Right renal pelvis (tissue), 4 donors: ENCODE data around the gene HRH1. TPM values are rescaled to one million over a fixed set of nuclear protein-coding genes. Genes with fewer than 3 reads are reported as not detected.
"Not testable (repeated sequence)": the region's sequence is repeated elsewhere in the genome, so short reads cannot be mapped to it uniquely, and the experiment has no call there.

Experiments
- DNase-seq, 4 donors: peaks; one replicate each; pipeline ENCODE4 v3.0.0-alpha.2; 2013; ENCODE audit warnings: low read depth in 4 of 4, low spot score in 3 of 4, missing footprints in 1 of 4
- polyA plus RNA-seq, 4 donors: library from polyadenylated mRNA; unstranded; fragments of 120-200 nt; gene quantifications; one replicate each; pipeline ENCODE4 v1.2.1, GENCODE V29; 2013; ENCODE audit not compliant: insufficient read length in 4 of 4

The HRH1 gene
- polyA plus RNA-seq, 4 donors = 2.3 to 3.0 (median 2.6) TPM

DNA sequence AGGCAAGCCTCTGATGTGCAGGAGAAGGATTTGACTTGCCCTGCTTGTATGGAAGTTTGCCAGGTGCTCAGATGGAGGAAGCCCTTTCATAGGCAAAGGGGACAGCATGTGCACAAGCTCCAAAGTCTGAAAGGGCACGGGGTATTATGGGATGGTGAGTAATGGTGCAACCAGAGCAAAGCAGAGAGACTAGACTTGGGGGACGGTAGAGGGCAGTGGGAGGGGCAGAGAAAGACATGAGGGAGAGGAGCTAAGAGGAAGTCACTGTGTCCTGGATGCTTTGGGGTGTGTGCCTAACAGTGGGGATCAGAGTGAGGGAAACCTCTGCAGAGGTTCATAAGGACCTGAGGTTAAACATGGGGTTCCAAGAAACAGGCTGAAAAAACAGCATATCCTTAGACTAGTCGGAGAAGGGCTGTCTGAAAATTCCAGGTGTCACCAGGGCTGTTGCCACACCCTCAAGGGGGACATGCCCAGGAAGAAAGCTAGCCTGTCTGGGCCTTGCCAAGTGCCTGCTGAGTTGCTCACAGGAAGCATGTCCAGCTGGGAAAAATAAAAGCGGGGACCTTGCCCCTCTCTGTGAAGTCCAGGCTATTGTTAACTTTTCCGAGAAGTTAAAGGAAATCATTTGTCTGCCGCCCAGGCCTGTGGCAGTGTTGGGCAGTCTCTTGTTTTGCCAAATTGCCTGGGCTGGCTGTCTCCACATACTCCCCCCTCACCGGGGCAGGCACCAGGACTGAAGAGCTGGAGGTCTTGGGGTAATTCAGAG lies 47.1 kb downstream of the HRH1 start:
- DNase-seq = no peak

DNA sequence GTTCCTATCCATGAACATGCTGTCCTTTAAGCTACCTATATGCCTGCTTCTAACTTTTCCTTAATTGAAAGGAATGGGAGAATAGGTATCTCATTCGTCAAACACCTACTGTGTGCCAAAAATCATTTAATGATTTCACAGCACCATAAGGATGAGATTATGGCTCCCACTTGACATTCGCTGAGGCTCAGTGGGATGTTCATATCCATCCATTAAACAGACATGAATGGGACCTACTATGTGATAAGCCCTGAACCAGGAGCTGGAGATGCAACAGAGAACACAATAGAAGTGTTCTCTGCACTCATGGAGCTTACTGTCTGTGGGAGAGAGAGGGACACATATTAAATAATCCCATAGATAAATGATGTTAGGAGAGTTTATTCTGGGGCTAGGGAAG lies 49.7 kb downstream of the HRH1 start:
- DNase-seq = no peak

DNA sequence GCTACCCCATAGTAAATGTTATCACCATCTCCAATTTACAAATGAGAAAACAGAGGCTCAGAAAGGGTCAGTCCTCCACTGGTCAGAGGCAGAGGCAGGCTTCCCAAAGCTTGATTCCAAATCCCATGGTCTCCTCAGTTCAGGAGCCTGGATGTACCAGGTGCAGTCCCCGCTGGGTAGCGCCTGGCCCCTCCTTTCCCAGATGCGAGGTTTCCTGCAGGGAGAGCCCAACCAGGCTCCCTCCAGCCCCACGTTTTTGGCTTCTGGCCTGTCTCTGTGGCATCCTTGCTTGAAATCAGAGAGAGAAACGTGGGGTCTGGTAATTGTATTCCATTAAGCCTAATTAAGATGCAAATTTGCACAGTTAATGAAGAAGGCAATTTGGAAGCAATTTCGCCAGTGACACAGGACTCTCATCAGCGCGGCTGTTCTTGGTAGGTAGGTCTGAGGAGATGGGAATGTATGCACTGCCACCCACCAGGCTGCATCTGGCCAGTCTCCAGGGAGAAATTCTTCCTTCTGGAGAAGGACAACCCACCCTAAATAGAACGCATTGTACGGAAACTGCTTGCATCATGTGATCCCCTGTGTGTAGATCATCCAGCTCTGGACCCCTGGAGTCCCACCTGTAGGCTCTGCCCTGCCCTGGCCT lies 50.5 kb downstream of the HRH1 start:
- DNase-seq = no peak

DNA sequence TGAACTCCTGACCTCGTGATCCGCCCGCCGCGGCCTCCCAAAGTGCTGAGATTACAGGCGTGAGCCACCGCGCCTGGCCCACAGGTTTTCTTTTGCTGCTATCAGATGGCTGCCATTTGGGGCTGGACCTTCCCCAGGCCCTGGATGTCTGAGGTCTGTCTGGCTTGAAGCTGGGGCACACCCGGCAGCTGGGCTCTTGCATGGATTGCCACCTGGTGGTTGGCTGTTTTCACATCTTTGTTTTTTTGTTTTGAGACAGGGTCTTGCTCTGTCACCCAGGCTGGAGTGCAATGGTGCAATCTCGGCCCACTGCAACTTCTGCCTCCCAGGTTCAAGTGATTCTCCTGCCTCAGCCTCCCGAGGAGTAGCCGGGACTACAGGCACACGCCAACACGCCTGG lies 51.6 kb downstream of the HRH1 start:
- DNase-seq = not testable (repeated sequence)

DNA sequence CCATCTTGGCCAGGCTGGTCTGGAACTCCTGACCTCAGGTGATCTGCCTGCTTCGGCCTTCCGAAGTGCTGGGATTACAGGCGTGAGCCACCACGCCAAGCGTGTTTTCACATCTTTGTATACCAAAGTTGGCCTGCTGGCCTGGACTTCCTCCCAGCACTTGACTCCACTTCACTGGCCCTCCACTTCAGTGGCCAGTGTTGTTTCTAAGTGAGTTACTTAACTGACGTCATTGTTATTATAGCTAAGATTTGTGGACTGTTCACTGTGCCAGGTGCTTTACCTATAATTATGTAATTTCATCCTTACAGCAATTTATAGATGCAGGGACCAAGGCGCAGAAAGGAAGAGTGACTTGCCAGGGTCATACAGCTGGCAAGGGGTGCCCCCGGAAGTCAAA lies 52.0 kb downstream of the HRH1 start:
- DNase-seq = no peak

DNA sequence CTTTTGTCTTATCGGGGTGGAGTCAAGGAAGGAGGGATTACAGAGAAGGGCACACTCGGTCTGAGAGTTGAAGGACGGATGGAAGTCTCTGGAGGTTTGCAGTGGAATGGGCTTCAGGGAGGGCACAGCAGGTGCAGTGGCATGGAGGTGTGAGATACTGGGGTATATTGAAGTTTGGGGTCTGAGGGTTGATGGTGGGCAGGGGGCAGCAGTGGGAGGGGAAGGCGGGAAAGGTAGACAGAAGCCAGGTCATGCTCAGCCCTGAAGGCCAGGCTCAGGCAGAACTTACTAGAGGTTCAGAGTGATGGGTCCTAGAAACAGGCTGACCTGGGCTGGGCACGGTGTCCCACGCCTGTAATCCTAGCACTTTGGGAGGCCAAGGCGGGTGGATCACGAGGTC lies 52.7 kb downstream of the HRH1 start:
- no peak for DNase-seq

DNA sequence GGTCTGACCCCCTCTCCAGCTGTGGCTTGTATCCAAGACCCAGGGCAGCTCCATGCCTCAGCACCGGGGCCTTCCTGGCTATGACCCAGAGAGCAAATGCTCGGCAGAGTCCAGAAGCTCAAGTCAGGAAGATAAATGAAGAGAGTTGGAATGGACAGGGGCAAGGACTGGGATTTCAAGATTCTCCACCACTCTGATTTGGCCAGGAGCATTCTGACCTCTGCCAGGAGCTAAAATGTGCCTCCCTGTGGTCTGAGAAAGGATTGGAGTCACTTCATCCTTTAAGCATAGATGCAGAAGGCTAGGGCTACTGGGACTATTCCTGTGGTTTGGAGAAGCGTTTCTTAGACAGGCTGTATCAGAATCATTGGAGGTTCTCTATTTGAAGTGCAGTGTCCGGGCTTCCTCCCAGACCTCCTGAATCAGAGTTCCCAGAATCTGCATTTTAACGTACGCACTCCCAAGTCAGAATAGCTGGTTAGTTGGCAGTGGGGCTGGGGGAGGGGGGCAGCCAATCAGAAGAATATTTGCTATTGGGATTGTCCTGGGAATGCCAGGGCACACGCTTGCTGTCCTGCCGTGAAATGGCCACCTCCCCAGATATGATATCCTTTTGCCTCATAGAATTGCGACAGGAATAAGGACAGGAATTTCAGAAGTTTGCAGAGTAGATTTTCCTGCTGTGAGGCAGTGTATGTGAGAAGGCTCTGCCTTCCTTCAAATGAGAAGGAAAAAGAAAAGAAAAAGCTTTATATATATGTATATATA lies 57.4 kb downstream of the HRH1 start:
- DNase-seq = no peak

DNA sequence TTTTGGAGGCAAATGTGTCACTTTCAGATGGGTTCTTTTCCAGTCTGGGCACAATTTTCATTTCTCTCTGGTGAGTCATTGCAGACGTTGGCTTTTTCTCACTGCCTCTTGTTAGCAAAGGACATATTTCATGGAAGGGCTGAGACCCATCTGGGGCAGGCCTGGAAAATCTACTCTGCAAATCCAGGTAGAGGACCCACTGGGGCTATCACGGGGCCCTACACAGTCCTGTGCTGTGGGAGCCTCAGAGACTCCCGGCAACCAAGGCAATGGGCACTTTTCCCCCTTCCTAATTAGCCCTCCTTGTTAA lies 58.0 kb downstream of the HRH1 start:
- DNase-seq = no peak

DNA sequence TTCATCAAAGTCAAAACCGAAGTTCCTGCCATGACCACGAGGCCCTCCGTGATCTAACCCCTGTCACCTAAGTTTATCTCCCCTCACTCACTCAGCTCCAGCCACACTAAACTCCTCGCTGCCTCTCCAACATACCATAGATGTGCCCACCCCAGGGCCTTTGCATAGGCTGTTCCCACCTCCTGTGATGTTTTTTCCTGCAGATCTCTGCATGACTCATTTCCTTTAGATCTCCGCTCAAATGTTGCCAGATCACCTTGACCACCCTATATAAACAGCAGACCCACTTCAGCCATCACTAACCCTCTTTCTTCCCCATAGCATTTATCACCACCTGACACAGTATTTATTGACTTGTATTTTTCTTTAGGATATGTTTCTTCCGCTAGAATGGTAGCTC lies 58.5 kb downstream of the HRH1 start:
- no peak for DNase-seq

DNA sequence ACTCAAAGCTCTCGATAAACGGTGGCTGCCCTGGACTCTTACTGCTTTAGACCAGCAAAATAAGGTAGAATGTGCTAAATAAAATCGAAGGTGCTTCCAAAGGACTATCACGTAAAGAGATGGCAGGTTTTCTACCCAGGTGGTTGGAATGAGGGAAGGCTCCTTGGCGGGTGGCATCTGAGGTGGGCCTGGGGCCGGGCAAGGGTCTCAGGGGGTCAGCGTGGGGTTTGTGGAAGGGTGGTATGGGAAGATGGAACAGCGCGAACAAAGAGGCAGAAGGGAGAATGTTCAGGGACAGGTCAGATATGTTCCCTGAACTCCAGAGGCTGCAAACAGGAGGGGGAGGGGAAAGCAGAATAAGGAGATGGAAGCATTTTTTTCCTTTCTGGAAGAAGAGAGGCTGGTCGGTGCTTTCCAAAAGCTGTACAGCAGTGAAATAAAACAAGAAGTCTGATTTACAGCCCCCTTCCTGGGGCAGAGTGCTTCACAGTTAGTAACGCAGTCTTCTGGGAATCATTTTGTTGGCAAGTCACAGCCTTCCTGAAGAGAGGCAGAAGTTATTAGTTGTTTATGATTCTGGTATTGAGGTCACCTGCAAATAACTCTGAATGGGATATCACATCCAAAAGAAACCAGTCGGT lies 59.6 kb downstream of the HRH1 start:
- DNase-seq = no peak

DNA sequence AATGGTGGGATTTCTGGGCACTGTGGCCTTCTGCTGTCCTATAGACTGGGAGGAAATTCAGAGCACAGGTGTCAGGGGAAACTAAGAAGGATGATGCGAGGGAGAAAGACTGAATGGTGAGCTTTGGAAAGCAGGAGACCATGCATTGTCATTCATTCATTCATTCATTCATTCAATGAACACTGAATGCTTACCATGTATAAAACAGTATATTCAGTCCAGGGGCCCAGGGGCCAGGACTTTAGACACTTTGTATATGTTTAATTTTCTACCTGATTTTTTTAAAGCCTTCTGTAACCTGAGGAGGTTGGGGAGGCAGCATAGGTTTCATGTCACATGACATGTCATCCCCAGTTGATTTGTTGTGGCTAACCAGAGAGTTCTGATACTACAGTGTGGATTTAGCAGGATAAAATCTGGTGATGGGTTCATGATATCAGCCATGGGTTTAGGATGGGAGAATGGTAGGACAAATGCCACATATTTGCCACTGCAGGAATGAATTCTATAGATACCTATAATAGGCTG lies 60.2 kb downstream of the HRH1 start:
- no peak for DNase-seq

DNA sequence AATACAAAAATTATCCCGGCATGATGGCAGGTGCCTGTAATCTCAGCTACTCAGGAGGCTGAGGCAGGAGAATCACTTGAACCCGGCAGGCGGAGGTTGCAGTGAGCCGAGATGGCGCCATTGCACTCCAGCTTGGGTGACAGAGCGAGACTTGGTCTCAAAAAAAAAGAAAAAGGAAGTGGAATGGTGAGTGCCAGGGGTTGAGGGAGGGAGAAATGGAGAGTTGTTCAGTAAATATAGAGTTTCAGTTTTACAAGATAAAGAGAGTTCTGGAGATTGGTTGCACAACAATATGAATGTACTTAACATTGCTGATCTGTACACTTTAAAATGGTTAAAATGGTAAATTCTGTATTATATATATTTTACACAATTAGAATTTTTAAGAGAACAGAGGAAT lies 63.1 kb downstream of the HRH1 start:
- DNase-seq = not testable (repeated sequence)

DNA sequence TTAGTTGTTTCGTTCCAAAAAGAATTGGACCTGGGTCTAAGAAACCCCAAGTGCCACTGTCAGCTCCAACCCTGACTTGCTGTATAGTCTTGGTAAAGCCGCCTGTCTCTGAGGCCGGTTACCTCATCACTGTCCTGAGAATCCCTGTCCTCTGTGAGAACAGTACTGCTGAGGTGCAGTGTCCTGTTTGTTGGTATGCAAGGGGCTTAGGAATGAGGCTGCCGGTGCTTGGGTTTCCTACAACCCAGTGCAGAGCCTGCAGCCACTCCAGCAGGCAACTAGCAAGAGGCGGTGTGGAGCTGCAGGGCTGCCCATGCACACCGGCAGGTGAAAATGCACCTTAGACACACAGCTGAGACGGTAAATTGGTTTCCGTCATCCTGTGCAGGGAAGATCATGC lies 65.9 kb downstream of the HRH1 start:
- no peak for DNase-seq

DNA sequence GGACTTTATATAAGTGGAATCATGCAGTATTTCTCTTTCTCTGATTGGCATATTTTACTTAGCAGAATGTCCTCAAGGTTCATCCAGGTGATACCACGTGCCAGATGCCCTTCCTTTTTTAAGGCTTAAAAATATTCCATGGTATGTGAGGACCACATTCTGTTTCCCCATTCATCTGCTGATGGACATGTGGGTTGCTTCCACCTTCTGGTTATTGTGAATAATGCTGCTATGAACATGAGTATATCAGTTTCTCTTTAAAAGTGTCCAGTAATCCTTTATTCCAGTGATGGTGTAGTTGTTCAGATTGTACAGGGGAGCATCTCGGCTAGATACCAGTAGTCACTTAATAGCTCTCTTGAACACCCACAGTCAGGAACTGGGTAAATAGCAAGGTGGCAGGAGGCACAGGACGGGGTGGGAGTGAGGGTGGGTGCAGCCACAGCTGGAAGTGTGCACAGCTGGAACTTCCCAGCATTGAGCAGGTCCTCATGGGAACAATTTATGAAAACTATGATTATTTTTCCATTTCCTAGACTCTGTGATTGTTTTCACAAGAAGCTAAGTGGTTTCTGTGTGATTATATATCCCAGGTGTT lies 67.6 kb downstream of the HRH1 start:
- DNase-seq = no peak

DNA sequence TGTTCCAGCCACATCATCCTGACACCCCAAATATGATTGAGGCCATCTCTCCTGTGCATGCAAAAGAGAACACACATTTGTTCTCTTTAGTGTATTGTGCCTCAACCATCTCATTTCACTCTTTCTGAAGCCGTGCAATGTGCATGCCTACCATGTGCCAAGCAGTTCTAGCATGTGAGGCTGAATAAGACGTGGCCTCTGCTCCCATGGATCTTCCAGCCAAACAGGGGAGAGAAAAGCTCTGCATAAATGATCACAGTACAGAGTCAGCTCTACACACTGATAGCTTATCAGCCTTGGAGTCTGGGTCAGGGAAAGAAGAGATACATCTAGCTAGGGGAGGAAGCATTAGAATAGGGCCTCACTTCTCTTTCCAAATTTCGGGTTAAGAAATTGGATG lies 69.7 kb downstream of the HRH1 start:
- no peak for DNase-seq

DNA sequence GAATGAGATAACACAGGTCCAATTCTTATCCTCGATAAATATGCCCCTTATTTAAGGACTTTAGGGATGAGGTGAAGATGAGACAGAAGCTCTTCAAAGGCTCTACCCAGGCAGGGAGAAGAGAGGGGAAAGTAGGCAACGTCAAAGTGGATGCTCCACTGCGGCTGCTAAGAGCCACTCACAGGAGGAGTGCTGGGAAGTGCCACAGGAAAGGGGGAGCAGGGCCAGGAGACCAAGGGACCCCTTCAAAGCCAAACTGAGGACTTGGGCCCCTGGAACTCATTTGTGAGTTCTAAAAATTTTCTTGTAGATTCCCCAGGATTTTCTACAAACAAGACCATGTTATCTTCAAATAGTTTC lies 70.6 kb downstream of the HRH1 start:
- DNase-seq = no peak

DNA sequence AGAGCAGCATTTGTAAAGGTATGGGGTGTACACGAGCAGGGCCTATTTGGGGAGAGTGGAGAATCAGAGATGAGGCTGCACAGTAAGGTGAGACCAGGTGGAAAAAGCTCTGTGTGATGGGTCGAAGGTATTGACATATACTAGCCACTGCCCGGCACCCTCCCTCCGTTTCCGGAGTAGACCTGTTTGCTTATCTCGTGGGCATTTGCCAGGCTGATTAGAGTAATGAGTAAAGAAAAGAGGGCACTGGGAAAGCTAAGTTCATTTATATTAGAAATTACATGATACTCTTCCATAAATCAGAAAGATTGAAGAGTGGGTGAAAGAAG lies 71.7 kb downstream of the HRH1 start:
- no peak for DNase-seq

DNA sequence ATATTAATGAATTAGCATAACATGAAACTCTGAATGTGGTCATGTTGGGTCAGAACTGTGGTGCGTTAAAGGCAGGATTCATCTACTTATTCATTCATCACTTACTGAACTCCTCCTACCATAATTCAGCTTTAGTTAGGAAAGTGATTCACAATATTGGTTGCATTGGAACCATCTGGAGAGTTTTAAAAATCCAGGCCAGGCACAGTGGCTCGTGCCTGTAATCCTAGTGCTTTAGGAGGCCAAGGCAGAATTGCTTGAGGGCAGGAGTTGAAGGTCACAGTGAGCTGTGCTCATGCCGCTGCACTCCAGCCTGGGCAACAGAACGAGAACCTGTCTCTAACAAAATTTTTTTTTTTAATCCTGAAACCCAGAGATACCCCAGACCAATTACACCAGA lies 73.7 kb downstream of the HRH1 start:
- DNase-seq = no peak

DNA sequence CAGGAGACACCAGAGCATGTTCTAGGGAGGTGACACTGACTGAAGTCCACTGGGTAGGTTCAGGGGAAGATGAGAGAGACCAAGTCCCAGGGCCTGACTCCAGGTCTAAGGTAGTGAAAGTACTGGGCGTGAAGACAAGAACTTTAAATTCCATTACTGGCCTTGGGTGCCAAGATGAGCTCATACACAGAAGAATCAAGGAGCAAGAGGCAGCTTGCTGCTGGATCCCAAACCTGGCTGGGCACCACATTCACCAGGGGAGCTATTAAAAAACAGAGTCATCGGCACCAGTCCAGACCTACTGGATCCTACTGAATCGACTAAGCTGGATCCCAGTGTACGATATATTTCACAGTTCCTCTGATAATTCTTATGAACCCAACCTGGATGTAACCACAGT lies 75.8 kb downstream of the HRH1 start:
- no peak for DNase-seq

DNA sequence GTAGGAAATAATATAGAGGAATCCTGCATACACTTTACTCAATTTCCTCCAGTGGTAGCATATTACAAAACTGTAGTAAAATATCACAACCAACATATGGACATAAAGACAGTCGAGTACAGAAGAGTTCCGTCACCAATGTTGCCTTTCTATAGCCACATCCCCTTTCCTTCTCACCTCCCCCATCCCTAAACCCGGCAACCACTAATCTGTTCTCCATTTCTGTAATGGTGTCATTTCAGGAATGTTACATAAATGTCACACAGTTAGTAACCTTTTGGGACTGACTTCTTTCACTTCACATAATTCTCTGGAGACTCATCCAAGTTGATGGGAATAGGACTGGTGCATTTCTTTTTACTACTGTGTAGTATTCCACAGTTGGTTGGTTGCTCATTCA lies 76.5 kb downstream of the HRH1 start:
- no peak for DNase-seq

DNA sequence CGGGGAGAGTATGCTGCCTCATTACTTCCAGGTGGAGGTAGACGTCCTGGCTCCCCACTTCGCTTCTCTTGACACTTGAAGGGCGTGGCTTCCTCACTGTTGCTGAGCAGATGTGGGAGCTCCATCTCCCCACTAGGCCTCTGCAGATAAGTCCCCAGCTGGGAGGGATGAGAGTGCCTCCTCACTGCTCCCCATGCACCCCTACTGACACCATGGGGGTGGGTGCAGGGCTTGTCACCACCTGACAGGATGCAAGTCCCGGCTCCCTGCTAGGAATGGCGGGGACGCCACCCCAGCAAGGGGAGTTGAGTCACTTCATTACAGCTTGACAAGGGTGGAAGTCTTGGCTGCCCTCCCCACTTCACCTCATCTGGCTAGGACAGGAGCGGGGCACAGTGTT lies 81.1 kb downstream of the HRH1 start:
- DNase-seq = no peak
